C4-2B (cell line): Measurements from ENCODE around the gene OR11H6.

Experiments
- CTCF ChIP-seq: fragments of 450-650 bp; conservative IDR thresholded peaks from 2 replicates; pipeline ENCODE4 v1.5.1; 2017; ENCODE audit warnings: mild to moderate bottlenecking
- ZFX ChIP-seq: fragments of 450-650 bp; IDR thresholded peaks from 2 replicates; pipeline ENCODE4 v1.6.1; 2017

- TF ChIP-seq CTCF (no peak), ZFX (no peak)
Observed at GRCh38 chr14:20262642-20263128, 39.2 kb downstream of the OR11H6 start.
